SK-N-SH (cell line): ENCODE measurements around the gene ATP2B2. TPM values are rescaled to one million over a fixed set of nuclear protein-coding genes. Genes with fewer than 3 reads are reported as not detected.

Source experiments
- CTCF ChIA-PET: fragments of 300-600, 350-600 bp; formaldehyde crosslinking; extraction: SDS; loops from one replicate; lab custom pipeline; 2021; lab: Yijun Ruan, JAX
- POLR2A ChIA-PET: fragments of 350-600 bp; sonication (Branson Sonifier 250); formaldehyde crosslinking; extraction: SDS; loops from one replicate; lab custom pipeline; 2020; ENCODE audit warnings: antibody characterized with exemption, inconsistent platforms; lab: Yijun Ruan, JAX
- DNase-seq: peaks from one replicate; pipeline ENCODE4 v3.0.0; 2012
- H2AFZ ChIP-seq: fragments of 200-600 bp; sonication (generic); 2 replicates; pipeline ENCODE4 v1.8.1; 2016; ENCODE audit warnings: antibody characterized with exemption, mild to moderate bottlenecking, low read depth
- H3F3A ChIP-seq: fragments of 200-600 bp; sonication (generic); replicated peaks from 2 replicates; pipeline ENCODE3; 2016; ENCODE audit warnings: antibody characterized with exemption, mild to moderate bottlenecking; ENCODE audit not compliant: insufficient read depth
- H3K27ac ChIP-seq, 2 experiments: fragments of 200-500 bp in 1 of 2; fragments of 200-600 bp in 1 of 2; sonication (Bioruptor generic) in 1 of 2; sonication (generic), shearing (Covaris generic) in 1 of 2; 2 replicates each; pipeline versions ENCODE4 v1.5.1 to v1.6.1; 2014 to 2016; ENCODE audit warnings: low read depth in 2 of 2, inconsistent platforms in 1 of 2, low read length in 1 of 2, mild to moderate bottlenecking in 1 of 2, mixed read lengths in 1 of 2
- H3K27me3 ChIP-seq: fragments of 200-600 bp; sonication (generic), shearing (Covaris generic); 2 replicates; pipeline ENCODE4 v1.6.1; 2016; ENCODE audit warnings: mixed run types; ENCODE audit not compliant: insufficient read depth
- H3K36me3 ChIP-seq, 2 experiments: fragments of 200-500 bp in 1 of 2; fragments of 200-600 bp in 1 of 2; sonication (Bioruptor generic) in 1 of 2; sonication (generic) in 1 of 2; replicated peaks in 1 of 2; 2 replicates each; pipeline versions ENCODE3 to v1.5.1; 2014 to 2016; ENCODE audit warnings: low read length in 1 of 2, mild to moderate bottlenecking in 1 of 2; ENCODE audit not compliant: insufficient read depth in 2 of 2, control insufficient read depth in 1 of 2
- H3K4me1 ChIP-seq, 2 experiments: fragments of 200-500 bp in 1 of 2; fragments of 200-600 bp in 1 of 2; sonication (Bioruptor generic) in 1 of 2; sonication (generic), shearing (Covaris generic) in 1 of 2; 2 replicates each; pipeline versions ENCODE4 v1.5.1 to v1.6.1; 2014 to 2016; ENCODE audit warnings: low read depth in 1 of 2, low read length in 1 of 2, mixed run types in 1 of 2; ENCODE audit not compliant: insufficient read depth in 2 of 2, control insufficient read depth in 1 of 2
- H3K4me2 ChIP-seq: fragments of 200-600 bp; sonication (generic), shearing (Covaris generic); 2 replicates; pipeline ENCODE4 v1.6.1; 2017; ENCODE audit warnings: mixed run types
- H3K4me3 ChIP-seq, 2 experiments: fragments of 200-500 bp in 1 of 2; fragments of 200-600 bp in 1 of 2; sonication (Bioruptor generic) in 1 of 2; sonication (generic), shearing (Covaris generic) in 1 of 2; 2 replicates each; pipeline versions ENCODE4 v1.5.1 to v1.8.1; 2014 to 2016; ENCODE audit warnings: low read depth in 2 of 2, inconsistent platforms in 1 of 2, low read length in 1 of 2, mild to moderate bottlenecking in 1 of 2, mixed read lengths in 1 of 2, moderate library complexity in 1 of 2
- H3K79me2 ChIP-seq: fragments of 200-600 bp; sonication (generic); 2 replicates; pipeline ENCODE4 v1.8.1; 2017; ENCODE audit warnings: mild to moderate bottlenecking; ENCODE audit not compliant: insufficient read depth
- H3K9ac ChIP-seq: fragments of 200-600 bp; sonication (generic); 2 replicates; pipeline ENCODE4 v1.6.1; 2017; ENCODE audit warnings: mixed run types
- H3K9me2 ChIP-seq: fragments of 200-600 bp; sonication (generic); 2 replicates; pipeline ENCODE4 v1.6.1; 2017; ENCODE audit warnings: mixed run types
- H3K9me3 ChIP-seq: fragments of 200-600 bp; sonication (generic); 2 replicates; pipeline ENCODE4 v1.6.1; 2017; ENCODE audit warnings: mixed run types, mild to moderate bottlenecking, moderate library complexity
- H4K20me1 ChIP-seq: fragments of 200-600 bp; sonication (generic); 2 replicates; pipeline ENCODE4 v1.6.1; 2017; ENCODE audit warnings: mild to moderate bottlenecking, mixed run types; ENCODE audit not compliant: insufficient read depth
- CHD2 ChIP-seq: fragments of 150-350 bp; IDR thresholded peaks from 2 replicates; pipeline ENCODE4 v1.6.1; 2018; ENCODE audit warnings: low read length; ENCODE audit not compliant: partially characterized antibody
- ELF1 ChIP-seq: IDR thresholded peaks from 2 replicates; pipeline ENCODE4 v1.4.0; 2012
- EZH2phosphoT487 ChIP-seq: fragments of 200-600 bp; sonication (generic); IDR thresholded peaks from 2 replicates; pipeline ENCODE4 v1.6.1; 2017; ENCODE audit warnings: low read depth, mixed run types, mild to moderate bottlenecking, antibody characterized with exemption, moderate library complexity, borderline replicate concordance
- FOSL2 ChIP-seq: IDR thresholded peaks from 2 replicates; pipeline ENCODE4 v1.4.0; 2012; ENCODE audit warnings: low read depth, mild to moderate bottlenecking, moderate library complexity, borderline replicate concordance
- FOXM1 ChIP-seq: IDR thresholded peaks from 2 replicates; pipeline ENCODE4 v1.4.0; 2012; ENCODE audit warnings: low read depth, mild to moderate bottlenecking
- GABPA ChIP-seq: IDR thresholded peaks from 2 replicates; pipeline ENCODE4 v1.4.0; 2012; ENCODE audit warnings: low read depth, mild to moderate bottlenecking
- MAX ChIP-seq: IDR thresholded peaks from 2 replicates; pipeline ENCODE4 v1.4.0; 2012; ENCODE audit warnings: low read depth
- POLR2AphosphoS5 ChIP-seq: IDR thresholded peaks from 2 replicates; pipeline ENCODE4 v1.6.1; 2012; ENCODE audit warnings: low read depth, low read length
- RCOR1 ChIP-seq: fragments of 150-350 bp; IDR thresholded peaks from 2 replicates; pipeline ENCODE4 v1.6.1; 2017; ENCODE audit warnings: antibody characterized with exemption, low read length
- REST ChIP-seq: IDR thresholded peaks from 2 replicates; pipeline ENCODE4 v1.6.1; 2012; ENCODE audit warnings: mild to moderate bottlenecking, low read depth, low read length, moderate library complexity
- RFX5 ChIP-seq: IDR thresholded peaks from 2 replicates; pipeline ENCODE4 v1.6.1; 2012; ENCODE audit warnings: mild to moderate bottlenecking, improper control_type of control experiment, low read length
- SIN3A ChIP-seq: IDR thresholded peaks from 2 replicates; pipeline ENCODE4 v1.6.1; 2012; ENCODE audit warnings: low read depth, mild to moderate bottlenecking, low read length, moderate library complexity, borderline replicate concordance
- TAF1 ChIP-seq: IDR thresholded peaks from 2 replicates; pipeline ENCODE4 v1.6.1; 2012; ENCODE audit warnings: low read depth, mild to moderate bottlenecking, low read length, moderate library complexity, borderline replicate concordance
- USF1 ChIP-seq: IDR thresholded peaks from 2 replicates; pipeline ENCODE4 v1.4.0; 2012; ENCODE audit warnings: low read depth, borderline replicate concordance
- YY1 ChIP-seq: IDR thresholded peaks from 2 replicates; pipeline ENCODE4 v1.4.0; 2012; ENCODE audit warnings: low read depth, mild to moderate bottlenecking
- WGBS: methylation state at CpG from one replicate; pipeline ENCODE4 v1.1.6; 2017; ENCODE audit warnings: low lambda C conversion rate; 5-methylcytosine and 5-hydroxymethylcytosine counted together
- polyA plus RNA-seq, 3 experiments: library from polyadenylated mRNA; depleted of rRNA; stranded (reverse); fragments of >200 nt; gene quantifications; 2 replicates each; pipeline ENCODE4 v1.2.3, GENCODE V29; 2012

Gene ATP2B2
- polyA plus RNA-seq, 1 of the 3 experiments (the other 2 are of a cell fraction) = 0.15 TPM

GRCh38 chr3:10443272-10444109 lies 61.9 kb downstream of the ATP2B2 start:
- Histone ChIP-seq H4K20me1 (no peaks in the 10 kb centered on the region), H3K36me3 (no peaks in the 10 kb centered on the region), H3K27me3 (no peaks in the 10 kb centered on the region; the same call in 1 of the 2 replicates), H3K4me1 (peaks cover 0 to 11% of the 10 kb centered on the region in 2 experiments; a peak in 1 of 4 replicates), H3K9me3 (no peaks in the 10 kb centered on the region), H3K9me2 (no peaks in the 10 kb centered on the region), H3K4me3 (no peak overlapping the region), H2AFZ (no peak overlapping the region), H3K79me2 (no peaks in the 10 kb centered on the region), H3F3A (no peaks in the 10 kb centered on the region), H3K9ac (no peak overlapping the region), H3K27ac (no peak overlapping the region)
- 46% methylated on average over 15 of the region's 15 CpGs for WGBS
- CTCF ChIA-PET = interaction anchor here (0.9 kb wide), 1 partner anchor 265 kb away, joined by 3 read pairs; no protein-coding TSS in a partner anchor
- DNase-seq = no peak
- POLR2A ChIA-PET = no interaction called here
- TF ChIP-seq GABPA = no peak
- no peak for TF ChIP-seq TAF1
- TF ChIP-seq FOSL2 = no peak
- no peak for TF ChIP-seq REST
- no peak for TF ChIP-seq EZH2phosphoT487
- no peak for TF ChIP-seq MAX
- TF ChIP-seq POLR2AphosphoS5 = no peak
- TF ChIP-seq YY1 = no peak
- TF ChIP-seq RFX5 = no peak
- no peak for TF ChIP-seq SIN3A
- TF ChIP-seq RCOR1 = no peak
- TF ChIP-seq FOXM1 = no peak
- TF ChIP-seq CHD2 = no peak
- TF ChIP-seq USF1 = no peak
- no peak for TF ChIP-seq ELF1
- TF ChIP-seq, all 33 proteins: peak for 0
- H3K4me2 ChIP-seq = no peak overlapping the region
